Neural cell (in vitro differentiated cells): ENCODE results near the gene UHRF2.

Source experiments
- EP300 ChIP-seq: fragments of 450-650 bp; conservative IDR thresholded peaks from 2 replicates; pipeline ENCODE4 v1.6.1; 2014; ENCODE audit warnings: antibody characterized with exemption, mild to moderate bottlenecking, moderate library complexity; ENCODE audit not compliant: poor library complexity, severe bottlenecking
- EZH2 ChIP-seq: fragments of 200-600, 300-800 bp; shearing (Covaris generic), sonication (generic); IDR thresholded peaks from 2 replicates; pipeline ENCODE4 v1.6.1; 2014; ENCODE audit warnings: antibody characterized with exemption, low read length, borderline replicate concordance, mild to moderate bottlenecking; ENCODE audit not compliant: insufficient read depth, poor library complexity, severe bottlenecking
- MXI1 ChIP-seq: fragments of 450-650 bp; conservative IDR thresholded peaks from 2 replicates; pipeline ENCODE4 v1.6.1; 2014; ENCODE audit warnings: antibody characterized with exemption, mild to moderate bottlenecking; ENCODE audit not compliant: poor library complexity, severe bottlenecking
- POLR2AphosphoS5 ChIP-seq: IDR thresholded peaks from 2 replicates; pipeline ENCODE4 v1.6.1; 2012
- TF ChIP-seq, protein P1 (sequence below): fragments of 450-650 bp; IDR thresholded peaks from 2 replicates; pipeline ENCODE4 v1.5.1; 2014; ENCODE audit warnings: antibody characterized with exemption, mild to moderate bottlenecking, moderate library complexity; ENCODE audit not compliant: poor library complexity, severe bottlenecking

GRCh38 chr9:6439051-6439703 is 26.2 kb downstream of the UHRF2 start:
- no peak for TF ChIP-seq POLR2AphosphoS5
- TF ChIP-seq, protein P1, sequence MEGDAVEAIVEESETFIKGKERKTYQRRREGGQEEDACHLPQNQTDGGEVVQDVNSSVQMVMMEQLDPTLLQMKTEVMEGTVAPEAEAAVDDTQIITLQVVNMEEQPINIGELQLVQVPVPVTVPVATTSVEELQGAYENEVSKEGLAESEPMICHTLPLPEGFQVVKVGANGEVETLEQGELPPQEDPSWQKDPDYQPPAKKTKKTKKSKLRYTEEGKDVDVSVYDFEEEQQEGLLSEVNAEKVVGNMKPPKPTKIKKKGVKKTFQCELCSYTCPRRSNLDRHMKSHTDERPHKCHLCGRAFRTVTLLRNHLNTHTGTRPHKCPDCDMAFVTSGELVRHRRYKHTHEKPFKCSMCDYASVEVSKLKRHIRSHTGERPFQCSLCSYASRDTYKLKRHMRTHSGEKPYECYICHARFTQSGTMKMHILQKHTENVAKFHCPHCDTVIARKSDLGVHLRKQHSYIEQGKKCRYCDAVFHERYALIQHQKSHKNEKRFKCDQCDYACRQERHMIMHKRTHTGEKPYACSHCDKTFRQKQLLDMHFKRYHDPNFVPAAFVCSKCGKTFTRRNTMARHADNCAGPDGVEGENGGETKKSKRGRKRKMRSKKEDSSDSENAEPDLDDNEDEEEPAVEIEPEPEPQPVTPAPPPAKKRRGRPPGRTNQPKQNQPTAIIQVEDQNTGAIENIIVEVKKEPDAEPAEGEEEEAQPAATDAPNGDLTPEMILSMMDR = no peak
- no peak for TF ChIP-seq EP300
- TF ChIP-seq EZH2 = no peak
- TF ChIP-seq MXI1 = no peak
